CD4-positive, alpha-beta T cell (primary cell): ENCODE data around the gene ANTXR1. TPM values are rescaled to one million over a fixed set of nuclear protein-coding genes. Genes with fewer than 3 reads are reported as not detected.

Experiments
- ATAC-seq: fragments of 200-7000 bp; cut with Tn5 transposase; one replicate; pipeline ENCODE4 v1.10.0; 2022; ENCODE audit warnings: mild to moderate bottlenecking; ENCODE audit not compliant: poor library complexity
- CTCF ChIA-PET: fragments of 350-600 bp; sonication (Branson Sonifier 250); formaldehyde crosslinking; loops from one replicate; lab custom pipeline; 2021; ENCODE audit warnings: antibody characterized with exemption, inconsistent platforms; lab: Charles Lee
- POLR2A ChIA-PET: fragments of 350-600 bp; sonication (Branson Sonifier 250); formaldehyde crosslinking; loops from one replicate; lab custom pipeline; 2021; ENCODE audit warnings: antibody characterized with exemption, inconsistent platforms; lab: Charles Lee
- DNase-seq, 14 experiments: peaks; one replicate each; pipeline ENCODE4 v3.0.0-alpha.2; 2013 to 2020; ENCODE audit warnings: mixed read lengths in 2 of 14
- H3K27ac ChIP-seq, 2 donors: one replicate each; pipeline versions ENCODE4 v1.5.1 to v1.7.0; 2013; ENCODE audit warnings: low read length in 2 of 2, low read depth in 1 of 2, mild to moderate bottlenecking in 1 of 2
- H3K27me3 ChIP-seq, 2 experiments: 1 replicate in 1 of 2; 2 replicates in 1 of 2; pipeline versions ENCODE4 v1.6.1 to v1.7.0; 2013; ENCODE audit warnings: low read length in 2 of 2, control low read depth in 1 of 2, mild to moderate bottlenecking in 1 of 2, moderate library complexity in 1 of 2; ENCODE audit not compliant: insufficient read depth in 2 of 2, control insufficient read depth in 1 of 2
- H3K36me3 ChIP-seq: one replicate; pipeline ENCODE4 v1.6.1; 2013; ENCODE audit warnings: low read length, control low read depth; ENCODE audit not compliant: insufficient read depth
- H3K4me1 ChIP-seq: one replicate; pipeline ENCODE4 v1.6.1; 2013; ENCODE audit warnings: low read length, control low read depth; ENCODE audit not compliant: insufficient read depth
- H3K4me3 ChIP-seq: one replicate; pipeline ENCODE4 v1.5.1; 2013; ENCODE audit warnings: mild to moderate bottlenecking, low read length, moderate library complexity
- H3K9me3 ChIP-seq, 2 experiments: 1 replicate in 1 of 2; 2 replicates in 1 of 2; pipeline versions ENCODE4 v1.6.1 to v1.7.0; 2013; ENCODE audit warnings: low read length in 2 of 2, mild to moderate bottlenecking in 2 of 2, control low read depth in 1 of 2, moderate library complexity in 1 of 2; ENCODE audit not compliant: control insufficient read depth in 1 of 2, insufficient read depth in 1 of 2
- H3K27ac Mint-ChIP-seq: one replicate; pipeline ENCODE4 v1.8.0; 2020; ENCODE audit warnings: mixed read lengths
- H3K27me3 Mint-ChIP-seq: one replicate; pipeline ENCODE4 v1.8.0; 2021; ENCODE audit warnings: mixed read lengths
- H3K36me3 Mint-ChIP-seq: one replicate; pipeline ENCODE4 v1.8.0; 2021; ENCODE audit warnings: low read depth, mixed read lengths
- H3K4me1 Mint-ChIP-seq: one replicate; pipeline ENCODE4 v1.8.0; 2021; ENCODE audit warnings: low read depth, mixed read lengths
- H3K4me3 Mint-ChIP-seq: one replicate; pipeline ENCODE4 v1.8.0; 2020; ENCODE audit warnings: mild to moderate bottlenecking, mixed read lengths
- H3K9me3 Mint-ChIP-seq: one replicate; pipeline ENCODE4 v1.8.0; 2020; ENCODE audit warnings: mixed read lengths
- intact Hi-C, 2 experiments: fragments of 100-400 bp; cut with DNase I in 1 of 2; cut with micrococcal nuclease in 1 of 2; formaldehyde crosslinking; loops; one replicate each; pipeline versions ENCODE4 v1.15.1 to v1.9.0; 2023 to 2025; cut with DNase I, micrococcal nuclease
- total RNA-seq, 174 experiments: library from RNA in 2 of 174; stranded (reverse) in 2 of 174; gene quantifications; one replicate each; pipeline ENCODE4 v1.2.3 and lab custom pipeline; 2021 to 2026
- TF ChIP-seq, protein P1 (sequence below): fragments of 200-600 bp; IDR thresholded peaks from one replicate; pipeline ENCODE4 v1.8.0; 2022; ENCODE audit warnings: antibody characterized with exemption, mild to moderate bottlenecking

ANTXR1 gene
- total RNA-seq, 2 experiments from 2014 or later: not detected

- CTCF ChIA-PET: no interaction called here
- Mint-ChIP-seq H3K27ac (no peak overlapping the region), H3K4me3 (no peak overlapping the region), H3K4me1 (no peaks in the 10 kb centered on the region), H3K27me3 (peaks cover 8% of the 10 kb centered on the region), H3K9me3 (no peaks in the 10 kb centered on the region), H3K36me3 (no peaks in the 10 kb centered on the region)
- no peaks in the 10 kb centered on the region for H3K9me3 ChIP-seq
- no peaks in the 10 kb centered on the region for H3K4me1 ChIP-seq
- peaks cover 0 to 6% of the 10 kb centered on the region in 2 experiments for H3K27me3 ChIP-seq
- TF ChIP-seq, protein P1, sequence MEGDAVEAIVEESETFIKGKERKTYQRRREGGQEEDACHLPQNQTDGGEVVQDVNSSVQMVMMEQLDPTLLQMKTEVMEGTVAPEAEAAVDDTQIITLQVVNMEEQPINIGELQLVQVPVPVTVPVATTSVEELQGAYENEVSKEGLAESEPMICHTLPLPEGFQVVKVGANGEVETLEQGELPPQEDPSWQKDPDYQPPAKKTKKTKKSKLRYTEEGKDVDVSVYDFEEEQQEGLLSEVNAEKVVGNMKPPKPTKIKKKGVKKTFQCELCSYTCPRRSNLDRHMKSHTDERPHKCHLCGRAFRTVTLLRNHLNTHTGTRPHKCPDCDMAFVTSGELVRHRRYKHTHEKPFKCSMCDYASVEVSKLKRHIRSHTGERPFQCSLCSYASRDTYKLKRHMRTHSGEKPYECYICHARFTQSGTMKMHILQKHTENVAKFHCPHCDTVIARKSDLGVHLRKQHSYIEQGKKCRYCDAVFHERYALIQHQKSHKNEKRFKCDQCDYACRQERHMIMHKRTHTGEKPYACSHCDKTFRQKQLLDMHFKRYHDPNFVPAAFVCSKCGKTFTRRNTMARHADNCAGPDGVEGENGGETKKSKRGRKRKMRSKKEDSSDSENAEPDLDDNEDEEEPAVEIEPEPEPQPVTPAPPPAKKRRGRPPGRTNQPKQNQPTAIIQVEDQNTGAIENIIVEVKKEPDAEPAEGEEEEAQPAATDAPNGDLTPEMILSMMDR: no peak
- POLR2A ChIA-PET: no interaction called here
- intact Hi-C loops: no loop called here
- H3K36me3 ChIP-seq: no peaks in the 10 kb centered on the region
- no peak overlapping the region for H3K27ac ChIP-seq
- ATAC-seq (no peak), DNase-seq (no peak)
- no peak overlapping the region for H3K4me3 ChIP-seq
Measured at GRCh38 chr2:69204654-69205053, 191.7 kb downstream of the ANTXR1 start.

GRCh38 chr2:69205076-69205475 is 192.1 kb downstream of the ANTXR1 start:
- H3K4me3 ChIP-seq: no peak overlapping the region
- ChIA-PET POLR2A (interaction anchor here (0.7 kb wide), 1 partner anchor 12 kb away, joined by 3 read pairs; no protein-coding TSS in a partner anchor), CTCF (no interaction called here)
- no peaks in the 10 kb centered on the region for H3K4me1 ChIP-seq
- H3K4me1 Mint-ChIP-seq: no peaks in the 10 kb centered on the region
- no peak overlapping the region for H3K4me3 Mint-ChIP-seq
- DNase-seq: no peak
- peaks cover 8% of the 10 kb centered on the region for H3K27me3 Mint-ChIP-seq
- ATAC-seq: no peak
- intact Hi-C loops: no loop called here
- TF ChIP-seq, protein P1: no peak
- no peaks in the 10 kb centered on the region for H3K36me3 Mint-ChIP-seq
- no peaks in the 10 kb centered on the region for H3K9me3 Mint-ChIP-seq
- H3K27ac ChIP-seq: no peak overlapping the region
- no peaks in the 10 kb centered on the region for H3K9me3 ChIP-seq
- H3K36me3 ChIP-seq: no peaks in the 10 kb centered on the region
- H3K27me3 ChIP-seq: peaks cover 0 to 6% of the 10 kb centered on the region in 2 experiments
- H3K27ac Mint-ChIP-seq: no peak overlapping the region

DNA sequence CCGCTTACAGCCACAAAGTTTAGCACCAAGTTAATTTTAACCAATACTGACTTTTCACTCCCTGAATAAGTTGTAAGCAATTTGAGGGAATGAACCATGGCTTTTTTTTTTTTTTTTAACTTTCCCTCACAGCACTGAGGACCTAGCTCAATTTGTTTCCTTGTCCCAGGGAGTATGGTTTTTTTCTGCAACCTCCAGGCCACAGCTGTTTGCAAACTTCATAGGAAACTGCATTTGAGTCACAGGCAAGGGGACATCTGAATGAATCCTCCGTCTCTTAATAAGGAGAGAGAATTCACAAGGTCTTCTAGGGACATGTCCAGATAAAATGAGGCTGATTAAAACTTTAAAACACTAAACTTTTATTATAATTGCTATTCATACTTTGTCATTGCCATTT is 192.5 kb downstream of the ANTXR1 start:
- TF ChIP-seq, protein P1: no peak
- H3K27ac ChIP-seq: no peak overlapping the region
- intact Hi-C loops: no loop called here
- no peak for ATAC-seq
- H3K9me3 Mint-ChIP-seq: no peaks in the 10 kb centered on the region
- no peaks in the 10 kb centered on the region for H3K9me3 ChIP-seq
- H3K4me3 ChIP-seq: no peak overlapping the region
- ChIA-PET CTCF (no interaction called here), POLR2A (interaction anchor here (0.7 kb wide), 1 partner anchor 12 kb away, joined by 3 read pairs; no protein-coding TSS in a partner anchor)
- no peaks in the 10 kb centered on the region for H3K36me3 Mint-ChIP-seq
- H3K36me3 ChIP-seq: no peaks in the 10 kb centered on the region
- no peak overlapping the region for H3K4me3 Mint-ChIP-seq
- DNase-seq: no peak
- peaks cover 8% of the 10 kb centered on the region for H3K27me3 Mint-ChIP-seq
- H3K4me1 Mint-ChIP-seq: no peaks in the 10 kb centered on the region
- H3K27me3 ChIP-seq: peaks cover 0 to 6% of the 10 kb centered on the region in 2 experiments
- H3K4me1 ChIP-seq: no peaks in the 10 kb centered on the region
- no peak overlapping the region for H3K27ac Mint-ChIP-seq
